ENCODE measurements around the gene GXYLT1.

GRCh38 chr12:42070036-42070435 lies 74.6 kb downstream of the GXYLT1 start:
- TF ChIP-seq CTCF (IDR thresholded peaks at IDR 0.05) (no peak), EP300 (IDR thresholded peaks at IDR 0.05) (no peak), POLR2AphosphoS5 (IDR thresholded peaks at IDR 0.05) (no peak), POLR2A (IDR thresholded peaks at IDR 0.05) (no peak)
